Activated gamma-delta T cell (primary cell): ENCODE data around the gene THEM4.
"Not testable (repeated sequence)": the region's sequence is repeated elsewhere in the genome, so short reads cannot be mapped to it uniquely, and the experiment has no call there.

Source experiments
- DNase-seq: peaks from one replicate; lab custom pipeline; 2025; lab: John Stamatoyannopoulos, UW

Gene THEM4

GRCh38 chr1:151858886-151859665 lies 50.2 kb downstream of the THEM4 start:
- no peak for DNase-seq

- no peak for DNase-seq
Measured at GRCh38 chr1:151858030-151858746, 51.1 kb downstream of the THEM4 start.

GRCh38 chr1:151855933-151856332 lies 53.4 kb downstream of the THEM4 start:
- no peak for DNase-seq

DNA sequence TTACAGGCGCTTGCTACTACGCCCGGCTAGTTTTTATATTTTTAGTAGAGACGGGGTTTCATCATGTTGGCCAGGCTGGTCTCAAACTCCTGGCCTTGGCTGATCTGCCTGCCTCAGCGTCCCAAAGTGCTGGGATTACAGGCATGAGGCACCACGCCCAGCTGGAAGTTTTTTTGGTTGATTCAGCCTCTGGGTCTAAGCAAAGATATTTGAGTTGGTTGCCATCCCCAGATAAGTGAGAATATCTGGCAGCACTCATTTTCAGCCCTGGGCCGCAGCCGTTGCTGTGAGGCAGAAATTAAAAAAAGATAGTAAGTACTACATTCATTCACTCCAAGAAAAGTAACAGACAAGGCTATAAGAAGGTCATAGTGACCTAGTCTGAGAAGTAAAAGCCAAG lies 53.8 kb downstream of the THEM4 start:
- not testable (repeated sequence) for DNase-seq

DNA sequence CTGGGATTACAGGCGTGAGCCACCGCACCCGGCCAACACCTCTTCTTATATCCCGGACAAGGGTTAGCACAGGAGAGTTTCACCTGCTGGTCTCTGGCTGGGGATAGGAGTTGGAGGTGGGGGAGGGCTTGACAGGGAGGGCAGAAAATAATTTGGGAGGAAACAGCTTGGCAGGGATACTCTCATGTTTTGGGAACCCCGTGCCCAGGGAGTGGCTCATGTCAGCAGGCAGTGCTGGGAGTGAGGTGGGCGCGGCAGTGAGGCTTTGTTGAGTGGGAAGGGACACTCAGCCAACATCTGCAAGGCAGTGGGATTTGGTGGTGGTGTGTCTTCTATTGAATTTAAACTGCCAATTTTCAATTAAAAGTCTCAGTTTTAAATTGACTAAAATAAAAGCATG lies 54.7 kb downstream of the THEM4 start:
- no peak for DNase-seq

DNA sequence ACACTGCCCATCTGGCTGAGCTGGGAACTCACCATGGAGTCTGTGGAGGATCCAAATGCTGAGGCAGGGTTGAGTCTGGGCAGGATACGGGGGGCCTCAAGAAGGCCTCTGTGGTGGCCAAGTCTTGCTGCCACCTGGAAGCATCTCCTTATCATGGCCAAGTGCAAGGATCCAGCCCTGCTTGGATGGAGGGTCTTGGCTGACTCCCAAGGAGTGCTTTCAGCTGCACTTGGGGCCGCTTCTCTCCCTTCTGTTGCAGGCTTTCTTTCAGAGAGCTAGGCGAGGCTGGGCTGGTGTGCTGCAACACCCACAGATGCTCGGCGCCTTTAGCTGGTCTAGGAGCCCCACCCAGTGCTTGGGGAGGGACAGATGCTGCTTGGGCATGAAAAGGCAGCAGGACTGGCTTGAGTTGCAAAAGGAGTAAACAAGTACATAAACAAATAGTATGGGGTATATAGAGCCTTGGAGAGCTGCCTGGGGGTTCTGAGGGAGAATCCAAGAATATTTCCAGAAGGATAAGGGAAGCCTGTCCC lies 55.8 kb downstream of the THEM4 start, which contains the start of gene THEM5:
THEM5 (minus strand) TSS at position 302 of the 533 bp plus-strand sequence; CDS start at position 155, 147 bp downstream.
- DNase-seq: no peak

DNA sequence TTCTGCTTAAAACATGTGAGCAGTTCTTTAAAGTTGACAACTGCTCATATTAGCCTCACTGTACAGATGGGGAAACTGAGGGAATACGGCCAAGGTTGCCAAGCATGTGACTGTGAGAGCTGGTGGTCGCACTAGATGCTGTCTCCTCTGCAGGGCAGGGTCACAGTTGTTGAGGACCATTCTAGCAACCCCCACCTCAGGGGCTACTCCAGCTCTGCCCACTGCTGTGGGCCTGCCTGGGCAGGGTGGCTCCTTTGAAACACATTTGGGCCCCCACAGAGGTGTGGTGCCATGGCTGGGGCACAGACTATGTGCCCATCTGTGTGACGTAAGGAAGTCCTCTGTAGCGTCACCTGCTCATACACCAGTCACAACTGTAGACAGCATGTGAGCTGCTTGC lies 56.6 kb downstream of the THEM4 start:
- no peak for DNase-seq

- no peak for DNase-seq
Measured at GRCh38 chr1:151851886-151852285, 57.4 kb downstream of the THEM4 start.

- no peak for DNase-seq
Measured at GRCh38 chr1:151849871-151850270, 59.4 kb downstream of the THEM4 start.

DNA sequence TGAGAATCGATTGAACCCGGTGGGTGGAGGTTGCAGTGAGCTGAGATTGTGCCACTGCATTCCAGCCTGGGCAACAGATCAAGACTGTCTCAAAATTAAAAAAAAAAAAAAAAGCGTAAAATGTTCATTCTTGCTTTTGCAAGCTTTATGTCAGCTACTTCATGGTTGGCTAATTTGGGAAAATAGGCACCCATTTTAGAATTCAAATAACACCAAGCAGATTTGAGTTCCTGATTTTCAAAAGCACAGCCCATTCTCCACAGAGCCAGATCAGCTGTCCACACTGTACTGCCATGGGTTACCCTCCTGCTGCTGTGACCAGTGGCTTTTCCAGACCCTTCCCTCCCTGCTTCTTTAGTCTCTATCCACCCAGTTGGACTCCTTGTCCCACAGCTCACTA lies 60.2 kb downstream of the THEM4 start:
- no peak for DNase-seq

GRCh38 chr1:151847867-151848596 lies 61.3 kb downstream of the THEM4 start:
- DNase-seq: no peak

GRCh38 chr1:151846686-151847237 lies 62.5 kb downstream of the THEM4 start:
- no peak for DNase-seq

- no peak for DNase-seq
Measured at GRCh38 chr1:151846062-151846568, 63.2 kb downstream of the THEM4 start.

- DNase-seq: no peak
Measured at GRCh38 chr1:151843398-151843797, 65.9 kb downstream of the THEM4 start.

DNA sequence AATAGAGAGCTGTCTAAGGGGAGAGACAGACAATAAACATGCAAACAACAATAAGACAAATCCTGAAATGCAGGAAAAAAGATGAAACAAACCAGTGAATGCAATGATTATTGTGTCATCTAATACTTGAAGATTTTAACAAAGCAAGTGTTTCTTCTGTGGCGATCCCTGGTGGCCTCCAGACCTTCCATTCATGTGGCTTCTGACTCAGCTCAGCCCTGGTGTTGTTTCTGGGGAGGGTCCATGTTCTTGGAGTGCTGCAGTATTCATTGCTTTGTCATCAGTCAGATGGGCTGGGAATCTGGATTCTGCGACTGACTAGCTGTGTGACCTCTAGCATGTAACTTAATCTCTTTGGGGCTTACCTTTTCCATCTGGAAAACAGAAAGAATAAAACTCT lies 68.2 kb downstream of the THEM4 start:
- no peak for DNase-seq

GRCh38 chr1:151840421-151840820 lies 68.9 kb downstream of the THEM4 start:
- no peak for DNase-seq

GRCh38 chr1:151839457-151840403 lies 69.6 kb downstream of the THEM4 start, which contains the start of gene C2CD4D:
Gene C2CD4D, minus strand, starts transcription at chr1:151839820. Its CDS starts 831 bp downstream, at chr1:151838989.
- DNase-seq: peak; percentile 52

- no peak for DNase-seq
Measured at GRCh38 chr1:151839082-151839412, 70.3 kb downstream of the THEM4 start.

- DNase-seq: peak; percentile 34
Measured at GRCh38 chr1:151838222-151839081, 70.9 kb downstream of the THEM4 start.

- DNase-seq: peak; percentile 37
Measured at GRCh38 chr1:151837884-151838221, 71.5 kb downstream of the THEM4 start.
